Measurements from ENCODE around the gene BCL2L12. TPM values are rescaled to one million over a fixed set of nuclear protein-coding genes. Genes with fewer than 3 reads are reported as not detected.
A peak's percentile ranks its signal among the peaks of the same experiment; 100 is the strongest.

Gene BCL2L12
- total RNA-seq, 1 experiment from 2014 or later: 145 TPM

- H3K14ac ChIP-seq (ENCODE audit: insufficient read depth, low read length): no peak overlapping the region
- H3K4me1 Mint-ChIP-seq: peaks cover 31 to 58% of the 10 kb centered on the region in 2 experiments
Observed at GRCh38 chr19:49684251-49684982, 18.7 kb downstream of the BCL2L12 start.

More at GRCh38 chr19:49684251-49684982, 18.7 kb downstream of the BCL2L12 start:
- H3K27ac Mint-ChIP-seq: peak overlapping the region; percentile 11 to 88 (median 49); a peak in 2 of 7 replicates
- Histone ChIP-seq H3T11ph (ENCODE audit: low read length) (no peak overlapping the region), H2AFZ (ENCODE audit: low read length) (no peak overlapping the region), H4K8ac (replicated peaks; ENCODE audit: insufficient read length, low read depth, low read length) (no peak overlapping the region), H2BK12ac (ENCODE audit: insufficient read length, low read depth, low read length) (no peak overlapping the region), H3K79me2 (ENCODE audit: insufficient read depth, low read length) (peaks cover 5% of the 10 kb centered on the region; the same call in 1 of the 2 replicates), H3K4ac (ENCODE audit: low read depth, low read length) (no peak overlapping the region), H3K23ac (ENCODE audit: insufficient read length, low read depth, low read length) (no peak overlapping the region), H3K4me1 (ENCODE audit: insufficient read depth, low read length) (peaks cover 10% of the 10 kb centered on the region; the same call in 1 of the 2 replicates), H3K9me3 (ENCODE audit: control insufficient read depth, low read depth, low read length) (no peaks in the 10 kb centered on the region), H3K27me3 (ENCODE audit: insufficient read depth, low read length) (no peaks in the 10 kb centered on the region), H3K23me2 (ENCODE audit: insufficient read length, low read depth, low read length, poor library complexity, severe bottlenecking) (no peaks in the 10 kb centered on the region), H3K4me2 (ENCODE audit: insufficient read depth, insufficient read length, low read length) (no peak overlapping the region), H2BK5ac (ENCODE audit: insufficient read length, low read length) (no peak overlapping the region), H3K18ac (ENCODE audit: insufficient read length, low read depth, low read length) (no peak overlapping the region), H3K27ac (ENCODE audit: insufficient read length, low read depth, low read length) (no peak overlapping the region), H2BK15ac (ENCODE audit: low read depth, low read length) (no peak overlapping the region), H2AK5ac (ENCODE audit: insufficient read length, low read length) (no peak overlapping the region), H4K91ac (ENCODE audit: insufficient read length, low read depth, low read length) (no peak overlapping the region), H3K79me1 (ENCODE audit: insufficient read depth, low read depth, low read length, poor library complexity, severe bottlenecking) (peaks cover 2% of the 10 kb centered on the region), H4K20me1 (ENCODE audit: control insufficient read depth, insufficient read depth, insufficient read length) (no peaks in the 10 kb centered on the region), H3K56ac (ENCODE audit: insufficient read length, low read depth, low read length) (no peak overlapping the region), H2BK20ac (ENCODE audit: low read depth, low read length, poor library complexity, severe bottlenecking) (no peak overlapping the region), H3K9ac (ENCODE audit: extremely low read depth, insufficient read length, low read length) (no peak overlapping the region), H2BK120ac (ENCODE audit: low read depth, low read length, poor library complexity, severe bottlenecking) (no peak overlapping the region), H4K5ac (ENCODE audit: insufficient read length, low read depth, low read length) (no peak overlapping the region)
- H3K27me3 Mint-ChIP-seq (ENCODE audit: low read depth): no peaks in the 10 kb centered on the region; the same call in 1 of the 2 replicates
- TF ChIP-seq CTCF (conservative IDR thresholded peaks at IDR 0.05): peak; percentile 66
- no CpG with 5 or more reads among the region's 35 CpGs for WGBS (ENCODE audit: extremely low coverage, insufficient read length, low lambda C conversion rate)
- H3K9me3 Mint-ChIP-seq: no peaks in the 10 kb centered on the region; a peak in 2 of 5 replicates
- peak; percentile 68 for DNase-seq
- peaks cover 46 to 76% (median 63%) of the 10 kb centered on the region in 3 experiments for H3K36me3 Mint-ChIP-seq (ENCODE audit: insufficient read depth in 1 of 3, low read depth in 3 of 3)
- peak overlapping the region in 1 of 2 experiments; percentile 46; a peak in 1 of 5 replicates for H3K4me3 Mint-ChIP-seq
